ENCODE data around the gene TNNI2.

GRCh38 chr11:1812274-1812673 lies 26.5 kb upstream of the TNNI2 start:
- TF ChIP-seq CTCF (IDR thresholded peaks at IDR 0.05 in 4 of 5, conservative IDR thresholded peaks at IDR 0.05 in 1 of 5): no peak
- TF ChIP-seq POLR2A (IDR thresholded peaks at IDR 0.05): no peak

Data from gastrocnemius medialis (tissue), 4 donors.